T-cell (primary cell): ENCODE measurements around the gene SWSAP1. TPM values are rescaled to one million over a fixed set of nuclear protein-coding genes. Genes with fewer than 3 reads are reported as not detected.

Experiments used
- ATAC-seq, 4 experiments: fragments of 200-7000 bp in 3 of 4; fragments of 150-1000 bp in 1 of 4; cut with Tn5 transposase; replicated peaks in 1 of 4; 1 replicate in 3 of 4; 2 replicates in 1 of 4; pipeline ENCODE4 v1.10.0; 2021; ENCODE audit warnings: moderate library complexity in 3 of 4, mild to moderate bottlenecking in 2 of 4, moderate number of reproducible peaks in 1 of 4
- CTCF ChIA-PET, 2 donors: fragments of 300-600 bp; sonication (Branson Sonifier 250); formaldehyde crosslinking; loops; one replicate each; lab custom pipeline; 2022; ENCODE audit warnings: antibody characterized with exemption in 2 of 2; lab: Charles Lee
- POLR2A ChIA-PET, 2 donors: fragments of 300-600 bp; sonication (Branson Sonifier 250); formaldehyde crosslinking; loops; one replicate each; lab custom pipeline; 2022; ENCODE audit warnings: antibody characterized with exemption in 2 of 2; lab: Charles Lee
- DNase-seq, 35 experiments: peaks; one replicate each; pipeline versions ENCODE4 v3.0.0 to v3.0.0-alpha.2; 2013 to 2023
- H3K27ac ChIP-seq: one replicate; pipeline ENCODE4 v1.5.1; 2013; ENCODE audit warnings: low read length
- H3K27me3 ChIP-seq, 2 experiments: replicated peaks in 1 of 2; 1 replicate in 1 of 2; 2 replicates in 1 of 2; pipeline versions ENCODE4 v1.6.1 to v1.7.0; 2013; ENCODE audit warnings: low read length in 1 of 2, mixed read lengths in 1 of 2; ENCODE audit not compliant: control insufficient read depth in 2 of 2, insufficient read depth in 2 of 2; ENCODE audit errors: extremely low read depth in 1 of 2
- H3K36me3 ChIP-seq, 2 donors: 1 replicate in 1 of 2; 2 replicates in 1 of 2; pipeline versions ENCODE4 v1.6.1 to v1.7.0; 2013; ENCODE audit warnings: low read length in 1 of 2; ENCODE audit not compliant: control insufficient read depth in 2 of 2, insufficient read depth in 1 of 2; ENCODE audit errors: extremely low read depth in 1 of 2
- H3K4me1 ChIP-seq, 2 experiments: 1 replicate in 1 of 2; 2 replicates in 1 of 2; pipeline versions ENCODE4 v1.6.1 to v1.7.0; 2013; ENCODE audit warnings: low read length in 2 of 2, mixed read lengths in 1 of 2; ENCODE audit not compliant: insufficient read depth in 2 of 2, control insufficient read depth in 1 of 2; ENCODE audit errors: extremely low read depth in 1 of 2
- H3K4me3 ChIP-seq, 2 donors: 1 replicate in 1 of 2; 2 replicates in 1 of 2; pipeline versions ENCODE4 v1.5.1 to v1.7.0; 2013; ENCODE audit warnings: mild to moderate bottlenecking in 2 of 2, low read length in 1 of 2, moderate library complexity in 1 of 2; ENCODE audit not compliant: control insufficient read depth in 1 of 2; ENCODE audit errors: extremely low read depth in 1 of 2
- H3K9me3 ChIP-seq: 2 replicates; pipeline ENCODE4 v1.7.0; 2013
- H3K27ac Mint-ChIP-seq, 2 donors: one replicate each; pipeline ENCODE4 v1.8.0; 2020 to 2021; ENCODE audit warnings: mild to moderate bottlenecking in 2 of 2, mixed read lengths in 2 of 2
- H3K27me3 Mint-ChIP-seq, 2 donors: one replicate each; pipeline ENCODE4 v1.8.0; 2021 to 2022; ENCODE audit warnings: mixed read lengths in 2 of 2
- H3K36me3 Mint-ChIP-seq: one replicate; pipeline ENCODE4 v1.8.0; 2021; ENCODE audit warnings: mixed read lengths
- H3K4me1 Mint-ChIP-seq, 3 donors: one replicate each; pipeline ENCODE4 v1.8.0; 2020 to 2022; ENCODE audit warnings: mixed read lengths in 3 of 3, mild to moderate bottlenecking in 1 of 3
- H3K4me3 Mint-ChIP-seq, 3 donors: one replicate each; pipeline ENCODE4 v1.8.0; 2020 to 2022; ENCODE audit warnings: mild to moderate bottlenecking in 3 of 3, mixed read lengths in 3 of 3, moderate library complexity in 3 of 3
- H3K9me3 Mint-ChIP-seq, 3 donors: one replicate each; pipeline ENCODE4 v1.8.0; 2020 to 2022; ENCODE audit warnings: mixed read lengths in 3 of 3
- WGBS: methylation state at CpG from one replicate; pipeline ENCODE4 v1.1.5; 2013; ENCODE audit warnings: missing lambda C conversion rate; ENCODE audit not compliant: insufficient coverage; 5-methylcytosine and 5-hydroxymethylcytosine counted together
- total RNA-seq, 35 experiments: library from RNA in 6 of 35; stranded (reverse) in 6 of 35; fragments of 120-200 nt in 1 of 35; gene quantifications; one replicate each; pipeline versions ENCODE4 v1.2.1 to v1.2.4 and lab custom pipeline; 2013 to 2026

The SWSAP1 gene, protein sequence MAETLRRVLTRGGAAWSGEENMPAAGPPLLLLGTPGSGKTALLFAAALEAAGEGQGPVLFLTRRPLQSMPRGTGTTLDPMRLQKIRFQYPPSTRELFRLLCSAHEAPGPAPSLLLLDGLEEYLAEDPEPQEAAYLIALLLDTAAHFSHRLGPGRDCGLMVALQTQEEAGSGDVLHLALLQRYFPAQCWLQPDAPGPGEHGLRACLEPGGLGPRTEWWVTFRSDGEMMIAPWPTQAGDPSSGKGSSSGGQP
- total RNA-seq, result 1 to 10 TPM; 1.6 to 5.5 (median 4.3) TPM
- 3.9 TPM for total RNA-seq (2013)
- 2.4 to 7.1 (median 4.2) reads per million in 29 experiments for total RNA-seq (lab: John Stamatoyannopoulos, UW)

DNA sequence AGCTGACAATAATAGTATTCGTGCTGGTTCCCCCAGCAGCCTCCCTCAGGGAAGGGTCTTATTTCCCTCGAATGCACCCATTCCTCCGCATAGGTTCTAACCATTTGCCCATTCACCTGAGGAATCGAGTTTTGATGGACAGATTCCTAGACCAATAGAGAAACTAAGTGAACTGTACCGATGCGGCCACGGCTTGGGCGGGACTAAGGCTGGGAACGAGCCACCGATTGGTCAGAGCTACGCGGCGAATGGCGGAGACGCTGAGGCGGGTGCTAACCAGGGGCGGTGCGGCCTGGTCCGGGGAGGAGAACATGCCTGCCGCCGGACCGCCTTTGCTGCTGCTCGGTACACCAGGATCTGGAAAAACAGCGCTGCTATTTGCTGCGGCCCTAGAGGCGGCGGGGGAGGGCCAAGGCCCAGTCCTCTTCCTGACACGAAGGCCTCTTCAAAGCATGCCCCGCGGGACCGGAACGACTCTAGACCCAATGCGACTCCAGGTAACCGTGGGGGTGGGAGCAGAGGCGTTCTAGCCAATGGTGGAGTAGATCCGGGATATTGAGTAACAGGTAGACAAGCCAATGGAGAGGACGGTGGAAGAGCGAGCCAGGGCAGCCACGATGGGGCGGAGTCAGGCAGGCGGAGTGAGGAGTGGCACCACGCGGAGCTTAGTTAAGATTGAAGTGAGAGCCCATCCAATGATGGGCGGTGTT is at the start of gene SWSAP1:
SWSAP1 (plus strand) TSS at position 234 of the 710 bp plus-strand sequence; CDS start at position 249, 15 bp downstream.
- whole genome bisulfite sequencing, result under 1% methylated on average over 42 of the region's 44 CpGs
- peak; percentile 94 to 99 (median 97) for DNase-seq
- Histone ChIP-seq H3K27me3 (no peaks in the 10 kb centered on the region), H3K4me3 (peak within 1 kb of the TSS; percentile 76 to 79), H3K9me3 (no peaks in the 10 kb centered on the region), H3K36me3 (peaks cover 0 to 18% of the 10 kb centered on the region in 2 donors), H3K4me1 (peaks cover 11 to 39% of the 10 kb centered on the region in 2 experiments), H3K27ac (peak within 1 kb of the TSS; percentile 95)
- Mint-ChIP-seq H3K27ac (no peak within 1 kb of the TSS), H3K9me3 (no peaks in the 10 kb centered on the region), H3K4me1 (peaks cover 23 to 32% (median 26%) of the 10 kb centered on the region in 3 donors), H3K27me3 (no peaks in the 10 kb centered on the region), H3K36me3 (peaks cover 14% of the 10 kb centered on the region), H3K4me3 (no peak within 1 kb of the TSS)
- ATAC-seq, result peak; percentile 89 to 91 (median 90)
- ChIA-PET POLR2A (interaction anchor here (0.6 to 1.9 kb wide), 7 partner anchors 27 to 895 kb away, joined by 3 to 5 read pairs (median 3); partner anchors contain the start of genes CCDC159 (in 2 of the 2), TMEM205 (in 2 of the 2), ODAD3 (in 1 of the 2) and PRKCSH (in 1 of the 2)), CTCF (interaction anchor here (0.5 to 2.9 kb wide), 10 partner anchors 9 to 1750 kb away, joined by 3 to 24 read pairs (median 7); partner anchors contain the start of genes CCDC159 (in 1 of the 2), EPOR (in 1 of the 2), ODAD3 (in 1 of the 2) and PRKCSH (in 1 of the 2))

DNA sequence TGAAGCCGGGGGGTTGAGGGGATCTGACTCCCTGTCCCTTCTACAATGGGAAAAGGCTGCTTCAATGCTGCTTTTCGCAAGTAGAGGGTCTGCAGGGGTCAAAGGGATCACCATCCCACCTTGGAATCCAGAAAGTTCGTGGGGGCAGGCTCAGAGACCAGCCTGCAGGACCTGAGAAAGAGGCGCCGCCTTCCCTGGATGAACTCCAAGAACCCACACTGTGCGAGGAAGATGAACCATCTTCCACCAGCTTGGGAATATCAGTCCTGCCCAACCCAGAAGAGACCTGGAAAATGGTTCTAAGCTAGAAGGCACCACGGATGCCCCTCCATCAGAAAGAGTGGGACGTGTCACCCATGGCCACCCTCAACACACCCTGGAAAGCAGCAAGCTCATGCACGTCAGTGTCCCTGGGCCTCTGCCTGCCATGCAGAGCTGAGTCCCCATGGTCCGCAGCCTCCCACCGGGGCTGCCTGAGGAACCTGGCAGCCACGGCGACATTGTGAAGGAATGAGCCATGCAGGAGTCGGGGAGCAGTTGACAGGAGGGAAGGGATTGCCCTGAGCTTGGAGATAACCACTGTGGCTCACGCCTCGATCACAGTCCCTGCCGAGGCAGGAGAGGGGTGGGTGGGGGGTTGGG is 49.6 kb upstream of the SWSAP1 start:
- Histone ChIP-seq H3K4me1 (peaks cover 2 to 12% of the 10 kb centered on the region in 2 experiments), H3K9me3 (no peaks in the 10 kb centered on the region), H3K4me3 (no peak overlapping the region), H3K27me3 (peaks cover 0 to 12% of the 10 kb centered on the region in 2 experiments), H3K36me3 (peaks cover 2 to 4% of the 10 kb centered on the region in 2 donors), H3K27ac (peak overlapping the region; percentile 47)
- WGBS, result 92% methylated on average over 14 of the region's 17 CpGs
- H3K4me3 Mint-ChIP-seq, result no peak overlapping the region
- H3K9me3 Mint-ChIP-seq, result no peaks in the 10 kb centered on the region
- POLR2A ChIA-PET, result interaction anchor here in 1 of 2 donors (0.5 kb wide), 1 partner anchor 45 kb away, joined by 12 read pairs; no protein-coding TSS in a partner anchor
- no peak for ATAC-seq
- CTCF ChIA-PET, result interaction anchor here (0.5 to 1.0 kb wide), 3 partner anchors 8 to 75 kb away, joined by 3 read pairs; no protein-coding TSS in a partner anchor
- H3K4me1 Mint-ChIP-seq, result peaks cover 13 to 19% (median 18%) of the 10 kb centered on the region in 3 donors
- peaks cover 0 to 7% of the 10 kb centered on the region in 2 donors for H3K27me3 Mint-ChIP-seq
- H3K36me3 Mint-ChIP-seq, result peaks cover 15% of the 10 kb centered on the region
- peak overlapping the region; percentile 78 to 83 for H3K27ac Mint-ChIP-seq
- DNase-seq, result no peak

DNA sequence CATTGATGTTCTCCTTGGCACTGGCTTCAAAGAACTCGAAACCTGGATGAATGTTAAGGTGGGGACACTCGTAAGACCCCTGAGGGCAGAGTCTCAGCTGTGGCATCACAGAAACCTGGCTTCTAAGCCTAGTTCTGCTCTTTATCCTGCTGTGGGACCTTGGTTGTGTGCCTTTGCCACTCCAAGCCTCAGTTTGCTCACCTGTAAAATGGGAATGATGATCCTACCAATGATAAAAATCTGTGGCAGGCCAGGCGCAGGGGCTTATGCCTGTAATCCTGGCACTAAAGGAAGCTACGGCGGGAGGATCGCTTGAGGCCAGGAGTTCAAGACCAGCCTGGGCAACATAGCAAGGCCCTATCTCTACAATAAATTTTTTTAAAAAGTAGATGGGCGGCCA is 48.9 kb upstream of the SWSAP1 start:
- no peak overlapping the region for H3K4me3 ChIP-seq
- peaks cover 4% of the 10 kb centered on the region in 2 donors for H3K36me3 ChIP-seq
- ATAC-seq, result no peak
- Mint-ChIP-seq H3K36me3 (peaks cover 20% of the 10 kb centered on the region), H3K4me1 (peaks cover 13 to 19% (median 18%) of the 10 kb centered on the region in 3 donors), H3K9me3 (no peaks in the 10 kb centered on the region), H3K27ac (no peak overlapping the region), H3K4me3 (no peak overlapping the region), H3K27me3 (peaks cover 0 to 7% of the 10 kb centered on the region in 2 donors)
- peaks cover 2 to 12% of the 10 kb centered on the region in 2 experiments for H3K4me1 ChIP-seq
- ChIA-PET POLR2A (no interaction called here), CTCF (interaction anchor here in 1 of 2 donors (0.6 kb wide), 1 partner anchor 76 kb away, joined by 3 read pairs; no protein-coding TSS in a partner anchor)
- DNase-seq, result no peak
- H3K27ac ChIP-seq, result no peak overlapping the region
- H3K27me3 ChIP-seq, result peaks cover 0 to 6% of the 10 kb centered on the region in 2 experiments
- H3K9me3 ChIP-seq, result no peaks in the 10 kb centered on the region
- 61% methylated on average over 2 of the region's 7 CpGs for WGBS

DNA sequence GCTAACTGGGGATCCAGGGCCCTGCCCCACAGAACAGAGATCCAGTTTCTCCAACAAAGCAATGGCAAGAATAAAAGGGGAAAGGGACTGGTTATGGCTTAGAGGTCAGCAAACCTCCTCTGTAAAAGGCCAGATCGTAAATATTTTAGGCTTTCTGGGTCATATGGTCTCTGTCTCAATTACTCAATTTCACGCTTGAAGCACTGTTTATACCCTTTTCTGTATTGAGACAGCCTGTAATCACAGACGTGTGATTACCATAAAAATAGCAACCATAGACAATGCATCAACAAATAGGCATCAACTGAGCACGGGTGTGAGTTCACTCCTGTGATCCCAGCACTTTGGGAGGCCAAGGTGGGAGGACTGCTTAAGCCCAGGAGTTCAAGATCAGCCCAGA is 44.3 kb upstream of the SWSAP1 start:
- H3K9me3 ChIP-seq, result no peaks in the 10 kb centered on the region
- ChIA-PET POLR2A (no interaction called here), CTCF (no interaction called here)
- H3K4me3 ChIP-seq, result no peak overlapping the region
- Mint-ChIP-seq H3K27me3 (no peaks in the 10 kb centered on the region), H3K4me1 (no peaks in the 10 kb centered on the region), H3K36me3 (peaks cover 25% of the 10 kb centered on the region), H3K9me3 (no peaks in the 10 kb centered on the region), H3K27ac (no peak overlapping the region), H3K4me3 (no peak overlapping the region)
- H3K27ac ChIP-seq, result no peak overlapping the region
- DNase-seq (no peak), ATAC-seq (no peak)
- peaks cover 4 to 11% of the 10 kb centered on the region in 2 donors for H3K36me3 ChIP-seq
- H3K4me1 ChIP-seq, result no peaks in the 10 kb centered on the region
- no peaks in the 10 kb centered on the region for H3K27me3 ChIP-seq
- 100% methylated on average over 2 of the region's 4 CpGs for WGBS

DNA sequence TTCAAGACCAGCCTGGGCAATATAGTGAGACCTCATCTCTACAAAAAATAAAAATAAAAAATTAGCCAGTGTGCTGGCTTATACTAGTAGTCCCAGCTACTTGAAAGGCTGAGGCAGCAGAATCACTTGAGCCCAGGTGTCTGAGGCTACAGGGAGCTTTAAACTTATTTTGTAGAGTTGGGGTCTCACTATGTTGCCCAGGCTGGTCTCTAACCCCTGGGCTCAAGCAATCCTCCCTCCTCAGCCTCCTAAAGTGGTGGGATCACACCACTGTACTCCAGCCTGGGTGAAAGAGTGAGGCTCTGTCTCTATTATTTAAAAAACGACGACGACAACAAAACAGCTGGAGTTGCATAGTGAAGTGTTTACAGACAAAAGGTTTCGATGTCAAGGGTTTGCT is 43.0 kb upstream of the SWSAP1 start:
- peaks cover 3 to 18% of the 10 kb centered on the region in 2 donors for H3K36me3 ChIP-seq
- H3K27me3 Mint-ChIP-seq, result no peaks in the 10 kb centered on the region
- ChIA-PET CTCF (no interaction called here), POLR2A (no interaction called here)
- DNase-seq (no peak), ATAC-seq (no peak)
- 100% methylated on average over 3 of the region's 4 CpGs for WGBS
- no peaks in the 10 kb centered on the region for H3K4me1 ChIP-seq
- H3K9me3 Mint-ChIP-seq, result no peaks in the 10 kb centered on the region
- no peak overlapping the region for H3K4me3 ChIP-seq
- H3K27ac Mint-ChIP-seq, result no peak overlapping the region
- peaks cover 38% of the 10 kb centered on the region for H3K36me3 Mint-ChIP-seq
- no peaks in the 10 kb centered on the region for H3K27me3 ChIP-seq
- no peaks in the 10 kb centered on the region for H3K9me3 ChIP-seq
- no peak overlapping the region for H3K27ac ChIP-seq
- H3K4me1 Mint-ChIP-seq, result no peaks in the 10 kb centered on the region
- H3K4me3 Mint-ChIP-seq, result no peak overlapping the region
